Measurements from ENCODE around the gene RGS5. TPM values are rescaled to one million over a fixed set of nuclear protein-coding genes. Genes with fewer than 3 reads are reported as not detected.

The RGS5 gene
- total and polyA plus RNA-seq, 2 experiments from 2014 or later = 23.4 to 48.3 TPM

GRCh38 chr1:163196449-163196787 is 6.3 kb downstream of the RGS5 start:
- H3K9me3 Mint-ChIP-seq = no peaks in the 10 kb centered on the region
- no peak overlapping the region for H3K27ac Mint-ChIP-seq
- H3K4me2 ChIP-seq = no peak overlapping the region
- H3K9me2 ChIP-seq (ENCODE audit: insufficient read depth) = peaks cover 5% of the 10 kb centered on the region; the same call in 1 of the 2 replicates
- no peak for TF ChIP-seq REST (IDR thresholded peaks at IDR 0.05; ENCODE audit: unreplicated experiment)
- no peak for TF ChIP-seq ZNF462 (CRISPR knock-in tag; IDR thresholded peaks at IDR 0.05)
- TF ChIP-seq ZNF114 (CRISPR knock-in tag; IDR thresholded peaks at IDR 0.05) = no peak
- no peak for TF ChIP-seq ETS1 (IDR thresholded peaks at IDR 0.05)
- TF ChIP-seq ZNF331 (CRISPR knock-in tag; IDR thresholded peaks at IDR 0.05; ENCODE audit: low read depth) = no peak
- TF ChIP-seq NANOG (IDR thresholded peaks at IDR 0.05; ENCODE audit: borderline replicate concordance) = no peak
- no peak for TF ChIP-seq STAT1 (IDR thresholded peaks at IDR 0.05; ENCODE audit: unreplicated experiment)
- no peak for TF ChIP-seq CREB1 (CRISPR knock-in tag; IDR thresholded peaks at IDR 0.05; ENCODE audit: low read depth)
- TF ChIP-seq EZH2 (IDR thresholded peaks at IDR 0.05; ENCODE audit: low read depth, unreplicated experiment) = no peak
- TF ChIP-seq POLR2AphosphoS5 (IDR thresholded peaks at IDR 0.05; ENCODE audit: low read depth) = no peak
- no peak for TF ChIP-seq CTCF (conservative IDR thresholded peaks at IDR 0.05; ENCODE audit: low read depth in 2 of 2)
- no peak for TF ChIP-seq JUNB (IDR thresholded peaks at IDR 0.05; ENCODE audit: unreplicated experiment)
- no peak for TF ChIP-seq EZH2phosphoT487 (IDR thresholded peaks at IDR 0.05; ENCODE audit: unreplicated experiment)
- no peak overlapping the region for H3K4me3 ChIP-seq
- peaks cover 20% of the 10 kb centered on the region for H3K4me1 Mint-ChIP-seq
- H3F3A ChIP-seq (replicated peaks; ENCODE audit: low read depth) = no peaks in the 10 kb centered on the region
- no peak for DNase-seq (ENCODE audit: low spot score)
- H3K79me2 ChIP-seq (replicated peaks; ENCODE audit: insufficient read depth) = peaks cover 36% of the 10 kb centered on the region
- no peaks in the 10 kb centered on the region for H3K36me3 ChIP-seq (ENCODE audit: insufficient read depth)
- H3K27me3 Mint-ChIP-seq (ENCODE audit: insufficient read depth, low read depth, poor library complexity) = no peaks in the 10 kb centered on the region
- H4K20me1 ChIP-seq (replicated peaks; ENCODE audit: insufficient read depth) = no peaks in the 10 kb centered on the region
- no peaks in the 10 kb centered on the region for H3K36me3 Mint-ChIP-seq (ENCODE audit: low read depth)
- no peak overlapping the region for H3K27ac ChIP-seq (ENCODE audit: low read depth)
- H3K27me3 ChIP-seq (ENCODE audit: insufficient read depth) = no peaks in the 10 kb centered on the region
- no peak overlapping the region for H3K4me3 Mint-ChIP-seq
- no peak overlapping the region for H2AFZ ChIP-seq
- no peak for ATAC-seq
- H3K4me1 ChIP-seq (ENCODE audit: insufficient read depth) = peaks cover 21% of the 10 kb centered on the region
